Small intestine (tissue), 7 donors: ENCODE measurements around the gene IFNAR2. TPM values are rescaled to one million over a fixed set of nuclear protein-coding genes. Genes with fewer than 3 reads are reported as not detected.

Experiments
- DNase-seq, 2 donors: peaks; one replicate each; pipeline versions ENCODE4 v3.0.0 to v3.0.0-alpha.2; 2013
- FAIRE-seq: peaks from 2 replicates; lab custom pipeline; 2012; peaks lifted over from hg19 to GRCh38; lab: Jason Lieb, UNC
- H3K27ac ChIP-seq, 3 donors: one replicate each; pipeline ENCODE4 v1.5.1; 2013; ENCODE audit warnings: low read length in 2 of 3, mild to moderate bottlenecking in 2 of 3, control low read depth in 1 of 3, inconsistent platforms in 1 of 3, low read depth in 1 of 3, moderate library complexity in 1 of 3
- H3K27me3 ChIP-seq, 3 donors: one replicate each; pipeline ENCODE4 v1.6.1; 2013; ENCODE audit warnings: low read length in 3 of 3, inconsistent platforms in 1 of 3; ENCODE audit not compliant: control insufficient read depth in 3 of 3, insufficient read depth in 3 of 3
- H3K36me3 ChIP-seq, 3 donors: one replicate each; pipeline ENCODE4 v1.6.1; 2013; ENCODE audit warnings: low read length in 3 of 3, inconsistent platforms in 1 of 3, low read depth in 1 of 3, mild to moderate bottlenecking in 1 of 3, moderate library complexity in 1 of 3; ENCODE audit not compliant: control insufficient read depth in 3 of 3, insufficient read depth in 2 of 3
- H3K4me1 ChIP-seq, 3 donors: one replicate each; pipeline ENCODE4 v1.6.1; 2013; ENCODE audit warnings: low read length in 2 of 3, inconsistent platforms in 1 of 3, low read depth in 1 of 3, mild to moderate bottlenecking in 1 of 3, moderate library complexity in 1 of 3; ENCODE audit not compliant: control insufficient read depth in 3 of 3, insufficient read depth in 2 of 3
- H3K4me3 ChIP-seq, 3 donors: one replicate each; pipeline ENCODE4 v1.5.1; 2013; ENCODE audit warnings: low read length in 3 of 3, control low read depth in 1 of 3, inconsistent platforms in 1 of 3, low read depth in 1 of 3, mild to moderate bottlenecking in 1 of 3, moderate library complexity in 1 of 3
- H3K9me3 ChIP-seq, 2 donors: one replicate each; pipeline ENCODE4 v1.6.1; 2013; ENCODE audit warnings: low read depth in 1 of 2, low read length in 1 of 2; ENCODE audit not compliant: control insufficient read depth in 2 of 2, insufficient read depth in 1 of 2
- WGBS, 3 donors: extraction: QIAGEN DNeasy Blood & Tissue Kit; methylation state at CpG; one replicate each; pipeline ENCODE4 v1.1.7; 2013; 5-methylcytosine and 5-hydroxymethylcytosine counted together
- polyA plus RNA-seq, 4 donors: library from polyadenylated mRNA; stranded (reverse) in 3 of 4; unstranded in 1 of 4; fragments of 200-250 nt in 3 of 4; fragments of 120-200 nt in 1 of 4; gene quantifications; one replicate each; pipeline versions ENCODE4 v1.2.1 to v1.2.3, GENCODE V29; 2013
- donor health status: healthy with polysubstance abuse.
- donor health status: control.
- donor health status: control.
- donor health status: Bipolar disorder and iron deficiency.
- donor health status: healthy.

The IFNAR2 gene
- polyA plus RNA-seq, 4 donors: 4.9 to 29.7 (median 14.2) TPM

DNA sequence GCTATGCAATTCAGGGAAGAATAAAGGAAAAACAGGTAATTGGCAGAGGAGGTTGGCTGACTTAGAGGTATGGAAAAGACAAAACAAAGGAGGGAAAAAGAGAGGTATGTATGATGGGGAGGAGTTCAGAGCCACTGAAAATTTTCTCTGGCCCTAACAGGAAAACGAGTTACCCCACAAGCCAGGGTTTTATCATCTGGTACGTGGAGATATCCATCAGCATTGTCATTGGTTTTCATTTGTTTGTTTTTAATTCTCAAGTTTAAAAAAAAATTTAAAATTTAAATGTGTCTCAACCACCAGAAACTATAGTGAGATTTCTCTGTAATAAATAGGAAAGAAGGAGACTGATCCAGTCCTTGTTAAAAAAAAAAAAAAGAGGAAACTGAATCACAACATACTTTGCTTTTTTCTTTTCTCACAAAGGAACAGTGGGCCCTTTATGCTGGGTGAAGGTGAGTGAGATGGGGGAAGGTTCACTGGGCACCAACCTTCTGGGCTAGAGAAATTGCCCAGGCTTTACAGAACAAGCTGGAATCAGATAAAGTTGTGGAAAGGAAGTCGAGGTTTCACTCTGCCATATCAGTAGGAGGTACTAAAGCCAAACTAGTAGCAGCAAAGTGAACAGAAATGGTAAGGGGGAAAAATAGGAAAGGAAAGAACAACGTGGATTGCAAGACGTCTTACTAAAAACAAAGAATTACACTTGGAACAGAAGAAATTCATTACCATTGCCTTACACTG, 2.7 kb downstream of the IFNAR2 start:
- no peaks in the 10 kb centered on the region for H3K27me3 ChIP-seq
- no peaks in the 10 kb centered on the region for H3K9me3 ChIP-seq
- WGBS, 3 donors: 32 to 34% (median 32%) methylated on average over 5 of the region's 5 CpGs
- DNase-seq (peak in 1 of 2 donors; percentile 37), FAIRE-seq (no peak)
- H3K36me3 ChIP-seq: peaks cover 0 to 19% (median 0%) of the 10 kb centered on the region in 3 donors
- H3K4me1 ChIP-seq: peaks cover 0 to 25% (median 2%) of the 10 kb centered on the region in 3 donors
- H3K27ac ChIP-seq: peak overlapping the region; percentile 40 to 60 (median 59)
- H3K4me3 ChIP-seq: no peak overlapping the region

DNA sequence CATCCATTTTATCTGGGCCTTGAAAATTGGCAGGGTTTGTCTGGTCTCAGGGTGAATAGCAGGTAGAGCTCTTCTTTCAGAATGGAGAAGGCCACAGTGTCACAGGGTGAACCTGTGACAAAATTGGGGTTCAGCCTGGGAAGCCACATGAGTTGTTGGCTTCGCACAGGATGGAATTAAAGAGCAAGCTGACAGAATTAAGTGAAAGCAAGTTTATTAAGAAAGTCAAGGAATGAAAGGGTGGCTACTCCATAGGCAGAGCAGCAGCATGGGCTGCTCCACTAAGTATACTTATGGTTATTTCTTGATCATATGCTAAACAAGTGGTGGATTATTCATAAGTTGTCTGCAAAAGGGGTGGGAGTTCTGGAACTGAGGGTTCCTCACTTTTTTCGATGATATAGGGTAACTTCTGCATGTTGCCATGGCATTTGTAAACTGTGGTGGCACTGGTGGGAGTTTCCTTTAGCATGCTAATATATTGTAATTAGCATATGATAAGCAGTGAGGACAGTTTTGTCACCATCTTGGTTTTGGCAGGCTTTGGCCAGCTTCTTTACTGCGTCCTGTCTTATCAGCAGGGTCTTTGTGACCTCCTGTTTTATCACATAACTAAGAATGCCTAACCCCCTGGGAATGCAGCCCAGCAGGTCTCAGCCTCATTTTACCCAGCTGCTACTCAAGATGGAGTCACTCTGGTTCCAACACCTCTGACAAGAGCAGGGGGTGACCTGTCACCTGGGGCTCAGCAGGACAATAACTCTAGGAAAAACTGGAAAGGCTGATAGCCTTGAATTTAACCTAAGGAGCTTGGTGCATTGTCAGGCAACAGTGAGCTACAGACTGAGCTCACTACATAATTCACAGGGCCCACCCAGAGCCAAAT, 5.1 kb downstream of the IFNAR2 start:
- peaks cover 2 to 11% (median 3%) of the 10 kb centered on the region in 3 donors for H3K4me1 ChIP-seq
- DNase-seq (no peak), FAIRE-seq (no peak)
- no peaks in the 10 kb centered on the region for H3K27me3 ChIP-seq
- H3K9me3 ChIP-seq: no peaks in the 10 kb centered on the region
- H3K27ac ChIP-seq: peak overlapping the region in 1 of 3 donors; percentile 39
- peaks cover 0 to 26% (median 0%) of the 10 kb centered on the region in 3 donors for H3K36me3 ChIP-seq
- 85 to 90% (median 86%) methylated on average over 3 of the region's 3 CpGs for WGBS, 3 donors
- H3K4me3 ChIP-seq: no peak overlapping the region

DNA sequence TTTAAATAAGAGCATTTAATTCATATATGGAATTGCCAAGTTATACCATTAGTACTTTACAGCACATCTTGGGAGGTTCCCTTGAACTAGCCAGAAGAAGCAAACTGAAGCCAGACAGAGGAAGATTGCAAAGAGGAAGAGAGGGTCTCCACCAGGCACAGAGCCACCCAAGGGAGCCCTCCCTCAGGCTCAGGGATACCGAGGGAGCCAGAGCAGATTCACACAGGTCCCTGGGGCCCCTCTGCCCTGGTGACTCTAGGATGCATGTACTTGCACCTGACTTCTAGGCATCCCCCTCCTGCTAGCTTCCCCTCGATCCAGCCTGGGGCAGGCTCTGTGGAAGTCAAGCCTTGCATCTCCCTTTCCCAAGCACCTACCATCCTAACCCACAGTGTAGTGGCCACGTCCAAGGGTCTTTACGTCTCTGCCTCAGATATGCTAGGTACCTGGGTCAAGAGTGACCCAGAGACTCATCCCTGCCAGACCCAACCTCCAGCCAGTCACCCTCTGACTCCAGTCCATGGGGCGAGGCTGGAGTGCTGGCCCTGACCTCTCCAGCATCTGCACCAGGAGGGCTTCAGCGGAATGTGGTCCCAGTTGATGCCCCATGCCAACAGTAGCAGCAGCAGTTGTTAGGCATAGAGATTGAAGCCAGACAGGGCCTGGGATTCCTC, 6.4 kb downstream of the IFNAR2 start:
- no peaks in the 10 kb centered on the region for H3K9me3 ChIP-seq
- peaks cover 0 to 11% (median 3%) of the 10 kb centered on the region in 3 donors for H3K4me1 ChIP-seq
- no peak overlapping the region for H3K27ac ChIP-seq
- H3K36me3 ChIP-seq: peaks cover 0 to 23% (median 0%) of the 10 kb centered on the region in 3 donors
- no peak overlapping the region for H3K4me3 ChIP-seq
- FAIRE-seq: no peak
- no peaks in the 10 kb centered on the region for H3K27me3 ChIP-seq
- 94 to 99% (median 95%) methylated on average over 5 to 6 of the region's 6 CpGs for WGBS, 3 donors
- no peak for DNase-seq

- Histone ChIP-seq H3K27me3 (no peaks in the 10 kb centered on the region), H3K9me3 (no peaks in the 10 kb centered on the region), H3K27ac (peak overlapping the region in 1 of 3 donors; percentile 14), H3K36me3 (peaks cover 0 to 23% (median under 1%) of the 10 kb centered on the region in 3 donors), H3K4me1 (peaks cover 0 to 11% (median 3%) of the 10 kb centered on the region in 3 donors), H3K4me3 (no peak overlapping the region)
- 66 to 92% (median 83%) methylated on average over 2 of the region's 2 CpGs for WGBS, 3 donors
- DNase-seq (no peak), FAIRE-seq (no peak)
These were observed 7.0 kb downstream of the IFNAR2 start for GRCh38 chr21:33236766-33237165.

GRCh38 chr21:33237486-33237885, 7.7 kb downstream of the IFNAR2 start:
- H3K36me3 ChIP-seq: peaks cover 0 to 23% (median 2%) of the 10 kb centered on the region in 3 donors
- FAIRE-seq (no peak), DNase-seq (no peak)
- H3K4me3 ChIP-seq: no peak overlapping the region
- no peaks in the 10 kb centered on the region for H3K9me3 ChIP-seq
- no peaks in the 10 kb centered on the region for H3K27me3 ChIP-seq
- peak overlapping the region in 1 of 3 donors; percentile 59 for H3K27ac ChIP-seq
- 64 to 76% (median 73%) methylated on average over 3 of the region's 3 CpGs for WGBS, 3 donors
- H3K4me1 ChIP-seq: peaks cover 0 to 11% (median 3%) of the 10 kb centered on the region in 3 donors

DNA sequence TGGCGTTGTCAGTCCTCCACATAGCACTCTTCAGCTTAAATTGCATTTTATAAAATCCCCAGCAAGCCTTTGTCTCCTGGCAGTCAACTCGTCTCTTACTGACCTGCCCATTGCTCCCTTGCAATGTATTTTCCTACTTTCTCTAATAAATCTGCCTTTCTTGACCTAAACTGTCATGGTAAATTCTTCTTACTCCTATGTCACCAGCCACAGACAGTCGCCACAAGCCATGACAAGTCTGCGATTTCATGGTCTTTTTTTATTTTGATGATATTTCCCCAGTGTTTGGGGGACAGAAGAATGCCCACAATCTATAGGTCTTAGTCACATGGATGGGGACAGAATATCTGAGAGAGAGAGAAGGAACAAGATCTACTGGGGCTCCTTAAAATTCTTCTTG, 8.4 kb downstream of the IFNAR2 start:
- peak overlapping the region in 2 of 3 donors; percentile 29 to 59 for H3K27ac ChIP-seq
- peaks cover 0 to 28% (median 2%) of the 10 kb centered on the region in 3 donors for H3K36me3 ChIP-seq
- FAIRE-seq (no peak), DNase-seq (no peak)
- H3K9me3 ChIP-seq: no peaks in the 10 kb centered on the region
- no peaks in the 10 kb centered on the region for H3K27me3 ChIP-seq
- peaks cover 0 to 4% (median 3%) of the 10 kb centered on the region in 3 donors for H3K4me1 ChIP-seq
- 70 to 91% (median 77%) methylated on average over 4 of the region's 4 CpGs for WGBS, 3 donors
- no peak overlapping the region for H3K4me3 ChIP-seq

DNA sequence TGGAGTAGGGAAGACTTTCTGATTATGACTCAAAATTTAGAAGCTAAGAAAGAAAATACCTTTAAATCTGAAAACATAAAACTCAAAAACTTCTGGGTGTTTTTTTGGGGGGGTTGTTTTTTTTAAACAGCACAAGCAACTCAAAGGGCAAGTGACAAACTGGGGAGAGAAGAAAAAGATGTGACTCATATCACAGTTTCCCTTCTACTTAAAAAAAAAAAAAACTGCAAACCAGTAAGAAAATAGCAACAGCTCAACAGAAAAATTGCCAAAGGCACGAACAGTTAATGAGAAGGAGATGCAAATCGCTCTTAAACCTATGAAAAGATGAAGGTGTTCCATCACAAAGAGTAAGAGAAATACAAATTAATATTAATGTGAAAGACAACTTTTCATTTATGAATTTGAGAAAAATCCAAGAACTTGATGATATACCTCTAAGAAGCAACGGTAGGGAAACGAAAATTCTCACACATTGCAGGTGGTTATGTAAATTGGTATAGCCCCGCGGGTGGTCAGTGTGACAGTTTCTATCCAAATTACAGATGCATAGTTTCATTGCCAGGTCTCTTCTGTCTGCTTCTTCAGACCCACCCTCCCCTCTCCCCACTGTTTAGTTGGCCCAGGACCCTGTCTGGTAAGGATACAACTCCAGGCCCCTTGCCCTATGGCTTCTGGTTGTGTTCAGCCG, 9.0 kb downstream of the IFNAR2 start:
- H3K4me3 ChIP-seq: no peak overlapping the region
- WGBS, 3 donors: 67 to 80% (median 72%) methylated on average over 7 of the region's 7 CpGs
- peak overlapping the region in 2 of 3 donors; percentile 30 to 59 for H3K27ac ChIP-seq
- no peaks in the 10 kb centered on the region for H3K9me3 ChIP-seq
- FAIRE-seq (no peak), DNase-seq (no peak)
- peaks cover 0 to 3% (median 3%) of the 10 kb centered on the region in 3 donors for H3K4me1 ChIP-seq
- H3K36me3 ChIP-seq: peaks cover 0 to 29% (median 2%) of the 10 kb centered on the region in 3 donors
- H3K27me3 ChIP-seq: no peaks in the 10 kb centered on the region
